GM19463 (cell line): Measurements from ENCODE around the gene TULP1.
"Not testable (repeated sequence)": the region's sequence is repeated elsewhere in the genome, so short reads cannot be mapped to it uniquely, and the experiment has no call there.

Source experiments
- ATAC-seq: cut with Tn5 transposase; IDR thresholded peaks from one replicate; pipeline ENCODE4 v1.9.1; 2021; ENCODE audit warnings: mild to moderate bottlenecking, moderate library complexity; ENCODE audit not compliant: unreplicated experiment

TULP1 gene

DNA sequence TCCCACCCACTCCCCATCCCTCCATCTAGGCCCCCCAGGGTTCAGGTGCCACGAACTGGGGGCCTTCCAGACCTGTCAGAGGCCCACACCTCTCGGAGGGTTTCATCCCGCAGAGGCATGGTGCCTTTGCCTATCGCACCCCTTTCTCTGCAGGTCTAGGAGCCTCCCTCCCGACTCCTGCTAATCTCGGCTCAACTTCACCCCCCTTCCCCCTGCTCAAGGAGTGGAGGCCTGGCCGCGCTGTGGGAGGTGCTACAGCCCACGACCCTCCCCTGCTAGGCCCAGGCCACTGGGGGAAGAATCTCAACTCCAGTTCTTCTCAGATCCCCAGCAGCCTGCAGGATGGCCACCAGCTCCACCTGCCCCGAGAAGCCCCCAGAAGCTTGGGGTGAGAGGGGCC lies at the start of gene TULP1:
Gene TULP1, minus strand, starts transcription at position 157 of the 400 bp plus-strand sequence. Its CDS starts 38 bp downstream, at position 119.
- no peak for ATAC-seq

- ATAC-seq = no peak
Measured at GRCh38 chr6:35562060-35562459, 49.4 kb upstream of the TULP1 start.

GRCh38 chr6:35561113-35561512 lies 48.4 kb upstream of the TULP1 start:
- ATAC-seq = no peak

- ATAC-seq = no peak
Measured at GRCh38 chr6:35558571-35558970, 45.9 kb upstream of the TULP1 start.

GRCh38 chr6:35557239-35557638 lies 44.5 kb upstream of the TULP1 start:
- ATAC-seq = no peak

DNA sequence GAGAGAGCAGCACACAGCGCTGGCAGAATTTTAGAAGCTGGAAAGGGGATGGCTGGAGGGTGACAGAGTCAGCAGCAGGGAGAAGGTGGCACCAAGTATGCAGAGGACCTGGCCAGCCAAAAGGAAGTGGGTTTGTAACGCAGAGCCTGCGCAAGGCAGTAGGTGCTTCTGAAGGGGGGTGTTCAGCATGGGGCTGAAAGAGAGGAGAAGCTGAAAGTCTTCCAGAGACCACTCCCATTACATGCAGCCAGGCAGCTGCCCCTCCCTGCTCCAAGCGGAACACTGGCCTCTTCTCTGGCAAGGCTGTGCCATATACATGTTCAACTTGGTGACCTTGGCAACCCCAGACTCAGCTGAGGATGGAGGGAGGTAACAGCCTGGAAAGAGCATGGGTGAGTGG lies 42.1 kb upstream of the TULP1 start:
- no peak for ATAC-seq

- ATAC-seq = no peak
Measured at GRCh38 chr6:35553315-35553714, 40.6 kb upstream of the TULP1 start.

DNA sequence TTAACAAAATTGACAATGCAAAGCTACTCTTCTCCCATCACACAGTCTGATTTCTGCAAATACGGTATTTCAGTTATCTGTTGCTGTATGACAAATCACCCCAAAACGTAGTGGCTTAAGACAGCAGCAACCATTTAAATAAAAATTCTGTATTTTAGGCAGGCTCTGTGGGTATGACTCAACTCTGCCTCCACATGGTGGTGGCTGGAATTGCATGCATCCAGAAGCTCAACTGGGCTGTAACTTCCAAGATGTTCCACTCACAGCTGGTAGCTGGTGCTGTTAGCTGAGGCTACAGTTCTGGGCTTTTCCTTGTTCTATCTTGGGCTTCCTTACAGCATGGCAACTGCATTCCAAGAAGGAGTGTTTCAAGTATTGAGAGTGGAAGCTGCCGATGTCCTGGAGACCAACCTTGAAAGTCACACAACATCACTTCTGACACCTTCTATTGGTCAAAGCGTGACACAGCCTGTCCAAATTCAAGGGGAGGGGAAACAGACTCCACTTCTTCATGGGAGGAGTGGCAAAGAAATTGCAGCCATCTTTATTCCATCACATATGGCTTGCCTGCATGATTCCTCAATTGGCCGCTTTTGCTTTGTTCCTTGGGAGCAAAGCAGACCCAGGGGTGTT lies 39.7 kb upstream of the TULP1 start:
- ATAC-seq = no peak

DNA sequence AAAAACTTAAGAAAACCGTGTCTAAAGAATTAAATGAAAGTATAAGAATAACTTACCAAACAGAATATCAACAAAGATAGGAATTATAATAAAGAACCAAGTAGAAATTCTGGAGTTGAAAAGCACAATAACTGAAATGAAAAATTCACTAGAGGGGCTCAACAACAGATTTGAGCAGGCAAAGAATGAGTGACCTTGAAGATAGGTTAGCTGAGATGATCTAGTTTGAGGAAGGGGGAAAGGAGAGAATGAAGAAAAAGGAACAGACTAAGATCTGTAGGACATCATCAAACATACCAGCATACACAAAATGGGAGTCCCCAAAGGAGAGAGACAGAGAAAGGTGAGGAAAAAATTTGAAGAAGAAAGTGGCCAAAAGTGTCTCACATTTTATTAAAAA lies 37.7 kb upstream of the TULP1 start:
- ATAC-seq = no peak

GRCh38 chr6:35547676-35548075 lies 35.0 kb upstream of the TULP1 start:
- no peak for ATAC-seq

- no peak for ATAC-seq
Measured at GRCh38 chr6:35544769-35545361, 32.2 kb upstream of the TULP1 start.

DNA sequence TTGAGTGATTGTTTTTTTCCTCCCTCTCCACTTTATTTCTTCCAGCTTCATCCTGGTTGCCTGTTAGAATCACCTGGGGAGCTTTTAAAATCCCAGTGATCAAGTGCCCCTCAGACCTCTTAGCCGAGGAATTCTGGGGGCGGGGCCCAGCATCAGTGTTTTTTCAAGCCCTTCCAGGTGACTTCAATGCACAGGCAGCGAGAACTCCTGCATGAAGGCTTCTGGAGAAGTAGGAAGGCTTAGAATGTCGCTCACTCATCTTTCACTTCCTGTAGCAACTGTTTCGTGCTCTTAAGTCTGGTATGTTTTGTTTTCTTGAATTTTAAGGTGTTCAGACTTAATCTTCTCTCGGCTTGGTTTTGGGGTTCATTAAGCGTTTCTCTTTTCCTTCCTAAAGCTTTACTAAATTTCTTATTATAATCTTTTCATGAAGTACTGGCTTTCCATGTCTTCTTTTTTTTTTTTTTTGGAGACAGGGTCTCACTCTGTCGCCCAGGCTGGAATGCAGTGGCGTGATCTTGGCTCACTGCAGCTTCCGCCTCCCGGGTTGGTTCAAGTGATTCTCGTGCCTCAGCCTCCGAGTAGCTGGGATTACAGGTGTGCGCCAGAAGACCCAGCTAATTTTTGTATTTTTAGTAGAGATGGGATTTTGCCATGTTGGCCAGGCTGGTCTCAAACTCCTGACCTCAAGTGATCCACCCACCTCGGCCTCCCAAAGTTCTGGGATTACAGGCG lies 30.9 kb upstream of the TULP1 start:
- ATAC-seq = no peak

GRCh38 chr6:35541836-35542235 lies 29.1 kb upstream of the TULP1 start:
- ATAC-seq = no peak

DNA sequence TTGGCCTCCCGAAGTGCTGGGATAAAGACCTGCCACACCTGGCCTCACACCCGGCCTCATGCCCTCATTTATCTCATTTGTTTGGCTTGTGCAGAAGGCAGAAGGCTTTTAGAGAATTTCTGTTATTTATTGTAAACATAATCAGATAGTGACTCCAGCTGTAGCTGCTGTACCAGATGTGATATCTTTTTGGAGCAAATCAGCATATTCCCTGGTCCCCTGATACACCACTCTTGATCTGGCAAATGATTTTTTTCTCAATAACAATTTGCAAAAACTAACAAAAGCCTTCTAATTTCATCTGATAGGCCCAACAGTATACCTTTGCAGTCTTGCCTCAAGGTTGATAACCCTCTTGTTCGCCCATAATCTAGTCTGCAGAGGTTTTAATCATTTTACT lies 26.5 kb upstream of the TULP1 start:
- ATAC-seq = no peak

GRCh38 chr6:35535847-35536246 lies 23.2 kb upstream of the TULP1 start:
- ATAC-seq = not testable (repeated sequence)

DNA sequence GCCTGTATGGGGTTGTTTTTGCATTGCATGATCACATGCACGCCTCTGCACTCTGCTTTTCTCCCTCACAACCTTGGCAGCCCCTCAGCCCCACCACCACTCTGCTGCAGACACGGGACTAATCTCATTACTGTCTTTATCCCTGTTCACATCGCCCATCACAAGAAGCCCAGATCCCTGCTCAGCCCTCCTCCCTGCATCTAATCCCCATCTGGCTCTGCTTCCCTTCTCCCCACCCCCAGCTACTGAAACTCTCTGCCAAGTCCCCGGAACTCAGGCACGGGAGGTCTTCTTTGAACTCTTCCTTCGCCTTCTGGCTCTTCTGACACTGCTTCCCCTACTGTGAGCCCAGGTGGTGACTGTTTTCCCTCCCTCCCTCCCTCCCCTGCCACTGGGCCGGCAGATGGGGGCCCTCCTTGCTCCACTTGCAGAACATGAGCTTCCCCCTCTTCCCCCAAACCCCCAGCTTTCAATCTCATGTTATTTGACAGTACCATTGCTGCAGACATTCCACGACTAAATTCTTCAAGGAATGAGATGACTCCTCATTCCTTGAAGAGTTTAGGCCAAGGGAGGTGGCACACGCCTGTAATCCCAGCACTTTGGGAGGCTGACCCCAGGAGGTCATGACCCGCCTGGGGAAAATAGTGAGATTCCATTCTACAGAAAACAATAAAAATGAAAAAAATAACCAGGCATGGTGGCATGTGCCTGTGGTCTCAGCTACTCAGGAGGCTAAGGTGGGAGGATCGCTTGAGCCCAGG lies 21.9 kb upstream of the TULP1 start:
- no peak for ATAC-seq

- ATAC-seq = no peak
Measured at GRCh38 chr6:35533981-35534380, 21.3 kb upstream of the TULP1 start.

- no peak for ATAC-seq
Measured at GRCh38 chr6:35532126-35532525, 19.4 kb upstream of the TULP1 start.

GRCh38 chr6:35524380-35525020 lies 11.8 kb upstream of the TULP1 start:
- ATAC-seq = no peak

GRCh38 chr6:35522660-35523658 lies 10.3 kb upstream of the TULP1 start:
- ATAC-seq = no peak
